Dendritic cell treated with granulocyte-macrophage colony-stimulating factor and Interleukin-4, amounts not matched to agents 40 ng/mL and 50 ng/mL, for 4 days (primary cell): ENCODE measurements around the gene ZNF341.
A peak's percentile ranks its signal among the peaks of the same experiment; 100 is the strongest.
"Not testable (repeated sequence)": the region's sequence is repeated elsewhere in the genome, so short reads cannot be mapped to it uniquely, and the experiment has no call there.

Experiments used
- H3K27ac Mint-ChIP-seq: one replicate; pipeline ENCODE4 v1.8.0; 2022; ENCODE audit warnings: mild to moderate bottlenecking, mixed read lengths
- H3K27me3 Mint-ChIP-seq: one replicate; pipeline ENCODE4 v1.8.0; 2022; ENCODE audit warnings: mild to moderate bottlenecking, mixed read lengths
- H3K36me3 Mint-ChIP-seq: one replicate; pipeline ENCODE4 v1.8.0; 2022; ENCODE audit warnings: low read depth, mixed read lengths
- H3K4me1 Mint-ChIP-seq: one replicate; pipeline ENCODE4 v1.8.0; 2022; ENCODE audit warnings: low read depth, mixed read lengths
- H3K4me3 Mint-ChIP-seq: one replicate; pipeline ENCODE4 v1.8.0; 2022; ENCODE audit warnings: mild to moderate bottlenecking, moderate library complexity, mixed read lengths
- H3K9me3 Mint-ChIP-seq: one replicate; pipeline ENCODE4 v1.8.0; 2022; ENCODE audit warnings: mixed read lengths
- intact Hi-C: fragments of 100-400 bp; cut with micrococcal nuclease; formaldehyde crosslinking; loops from one replicate; pipeline ENCODE4 v1.15.0; 2022

ZNF341 gene

DNA sequence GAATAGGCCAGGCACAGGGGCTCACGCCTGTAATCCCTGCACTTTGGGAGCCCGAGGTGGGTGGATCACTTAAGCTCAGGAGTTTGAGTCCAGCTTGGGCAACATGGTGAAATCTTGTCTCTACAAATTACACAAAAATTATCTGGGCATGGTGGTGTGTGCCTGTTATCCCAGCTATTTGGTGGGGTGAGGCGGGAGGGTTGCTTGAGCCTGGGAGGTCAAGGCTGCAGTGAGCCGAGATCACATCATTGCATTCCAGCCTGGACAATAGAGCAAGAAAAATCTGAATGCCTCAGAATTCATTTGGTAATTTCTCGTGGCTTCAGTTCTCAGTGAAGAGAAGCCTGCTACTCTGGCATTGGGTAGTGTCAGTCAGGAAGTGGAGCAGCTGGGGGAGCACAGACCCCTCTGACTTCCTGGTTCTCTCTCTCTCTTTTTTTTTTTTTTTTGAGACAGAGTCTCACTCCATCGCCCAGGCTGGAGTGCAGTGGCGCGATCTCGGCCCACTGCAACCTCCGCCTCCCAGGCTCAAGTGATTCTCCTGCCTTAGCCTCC is 24.2 kb downstream of the ZNF341 start:
- H3K27ac Mint-ChIP-seq, intact Hi-C loops, H3K9me3 Mint-ChIP-seq, H3K27me3 Mint-ChIP-seq, H3K4me1 Mint-ChIP-seq, H3K4me3 Mint-ChIP-seq: not testable (repeated sequence)
- peaks cover 87% of the 10 kb centered on the region for H3K36me3 Mint-ChIP-seq

DNA sequence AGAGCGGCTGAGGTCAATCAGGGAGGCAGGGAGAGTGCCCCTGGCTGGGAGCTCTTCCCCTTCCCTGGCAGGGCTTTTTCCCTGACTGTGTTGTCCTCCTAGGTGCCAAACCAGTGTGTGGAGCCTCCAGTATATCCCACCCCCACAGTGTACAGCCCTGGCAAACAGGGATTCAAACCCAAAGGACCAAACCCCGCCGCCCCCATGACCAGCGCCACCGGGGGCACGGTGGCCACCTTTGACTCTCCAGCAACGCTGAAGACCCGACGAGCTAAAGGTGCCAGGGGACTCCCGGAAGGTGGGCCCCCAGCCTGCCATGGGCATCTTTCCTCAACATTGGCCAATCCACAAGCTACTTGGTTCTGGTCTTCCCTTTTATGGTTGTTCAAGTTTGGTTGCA is 25.2 kb downstream of the ZNF341 start:
- no peaks in the 10 kb centered on the region for H3K4me1 Mint-ChIP-seq

DNA sequence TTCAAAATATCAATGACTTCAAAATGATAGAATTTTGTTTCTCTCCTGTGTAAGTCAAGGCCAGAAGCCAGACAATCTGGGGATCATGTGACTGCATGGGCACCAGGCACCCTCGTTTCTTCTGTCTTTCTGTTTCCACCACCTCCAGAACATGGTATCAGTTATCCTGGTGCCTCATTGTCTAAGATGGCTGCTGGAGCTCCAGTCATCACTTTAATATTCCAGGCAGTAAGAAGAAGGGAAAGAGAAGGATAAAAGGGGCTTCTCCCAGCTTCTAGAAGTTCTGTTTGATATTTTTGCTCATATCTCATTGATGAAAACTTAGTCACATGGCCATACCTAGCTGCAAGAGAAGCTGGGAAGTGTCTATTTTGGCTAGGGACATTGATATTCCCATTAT is 25.7 kb downstream of the ZNF341 start:
- Mint-ChIP-seq H3K27ac (no peak overlapping the region), H3K4me1 (no peaks in the 10 kb centered on the region), H3K4me3 (no peak overlapping the region), H3K9me3 (no peaks in the 10 kb centered on the region), H3K36me3 (peaks cover 87% of the 10 kb centered on the region), H3K27me3 (no peaks in the 10 kb centered on the region)
- intact Hi-C loops, result no loop called here

More for the DNA sequence above, 25.2 kb downstream of the ZNF341 start:
- Mint-ChIP-seq H3K27ac (no peak overlapping the region), H3K9me3 (no peaks in the 10 kb centered on the region), H3K4me3 (no peak overlapping the region), H3K27me3 (no peaks in the 10 kb centered on the region), H3K36me3 (peaks cover 87% of the 10 kb centered on the region)
- intact Hi-C loops, result no loop called here

- Mint-ChIP-seq H3K27ac (no peak overlapping the region), H3K36me3 (peaks cover 72% of the 10 kb centered on the region), H3K9me3 (no peaks in the 10 kb centered on the region), H3K4me1 (no peaks in the 10 kb centered on the region), H3K27me3 (no peaks in the 10 kb centered on the region), H3K4me3 (no peak overlapping the region)
- intact Hi-C loops, result no loop called here
Observed at GRCh38 chr20:33761698-33762250, 30.0 kb downstream of the ZNF341 start.

GRCh38 chr20:33765099-33765498 is 33.3 kb downstream of the ZNF341 start:
- Mint-ChIP-seq H3K4me3 (no peak overlapping the region), H3K36me3 (peaks cover 70% of the 10 kb centered on the region), H3K27me3 (no peaks in the 10 kb centered on the region), H3K9me3 (no peaks in the 10 kb centered on the region), H3K27ac (no peak overlapping the region), H3K4me1 (no peaks in the 10 kb centered on the region)
- intact Hi-C loops, result no loop called here

DNA sequence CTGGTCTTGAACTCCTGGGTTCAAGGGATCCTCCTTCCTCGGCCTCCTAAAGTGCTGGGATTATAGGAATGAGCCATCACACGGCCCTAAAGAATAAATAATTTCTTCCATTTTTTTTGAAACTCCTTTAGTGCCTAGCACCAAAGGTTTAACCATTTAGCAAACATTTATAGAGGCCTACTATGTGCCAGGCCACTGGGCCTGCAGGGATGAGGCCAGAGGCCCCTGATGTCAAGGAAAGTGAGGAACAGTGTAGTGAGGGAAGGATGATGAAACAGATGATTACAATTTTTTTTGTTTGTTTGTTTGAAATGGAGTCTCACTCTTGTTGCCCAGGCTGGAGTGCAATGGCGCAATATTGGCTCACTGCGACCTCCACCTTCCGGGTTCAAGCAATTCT is 33.8 kb downstream of the ZNF341 start:
- Mint-ChIP-seq H3K27ac (no peak overlapping the region), H3K36me3 (peaks cover 71% of the 10 kb centered on the region), H3K4me3 (no peak overlapping the region), H3K9me3 (no peaks in the 10 kb centered on the region), H3K4me1 (no peaks in the 10 kb centered on the region), H3K27me3 (no peaks in the 10 kb centered on the region)
- intact Hi-C loops, result no loop called here

GRCh38 chr20:33766686-33767085 is 34.9 kb downstream of the ZNF341 start:
- Mint-ChIP-seq H3K4me1 (no peaks in the 10 kb centered on the region), H3K9me3 (no peaks in the 10 kb centered on the region), H3K27me3 (no peaks in the 10 kb centered on the region), H3K36me3 (peaks cover 69% of the 10 kb centered on the region), H3K27ac (no peak overlapping the region), H3K4me3 (no peak overlapping the region)
- intact Hi-C loops, result no loop called here

DNA sequence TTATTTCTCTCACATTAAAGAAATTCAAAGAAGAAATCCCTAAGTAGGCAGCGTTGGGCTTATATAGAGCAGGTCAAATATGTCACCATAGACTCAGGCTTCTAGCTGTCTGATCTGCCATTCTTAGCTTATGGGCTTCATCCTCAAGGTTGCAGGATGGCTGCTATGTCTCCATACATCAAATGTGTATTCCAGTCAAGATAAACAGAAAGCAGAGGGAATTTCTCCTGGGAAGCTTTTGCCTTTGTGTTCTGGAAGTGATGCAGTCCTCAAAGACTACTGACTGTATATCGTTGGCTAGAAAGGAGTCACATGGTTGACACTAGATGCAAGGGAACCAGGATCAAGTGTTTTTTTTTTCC is 36.0 kb downstream of the ZNF341 start:
- intact Hi-C loops, result no loop called here
- Mint-ChIP-seq H3K4me3 (no peak overlapping the region), H3K9me3 (no peaks in the 10 kb centered on the region), H3K4me1 (peaks cover 2% of the 10 kb centered on the region), H3K27me3 (no peaks in the 10 kb centered on the region), H3K27ac (no peak overlapping the region), H3K36me3 (peaks cover 68% of the 10 kb centered on the region)

GRCh38 chr20:33769043-33769442 is 37.2 kb downstream of the ZNF341 start:
- Mint-ChIP-seq H3K36me3 (peaks cover 71% of the 10 kb centered on the region), H3K4me3 (no peak overlapping the region), H3K27ac (no peak overlapping the region), H3K27me3 (no peaks in the 10 kb centered on the region), H3K9me3 (no peaks in the 10 kb centered on the region), H3K4me1 (peaks cover 11% of the 10 kb centered on the region)
- intact Hi-C loops, result no loop called here

- H3K27me3 Mint-ChIP-seq, result no peaks in the 10 kb centered on the region
- intact Hi-C loops, result no loop called here
- peaks cover 67% of the 10 kb centered on the region for H3K36me3 Mint-ChIP-seq
- H3K4me3 Mint-ChIP-seq, result no peak overlapping the region
- no peak overlapping the region for H3K27ac Mint-ChIP-seq
- H3K4me1 Mint-ChIP-seq, result peaks cover 14% of the 10 kb centered on the region
- no peaks in the 10 kb centered on the region for H3K9me3 Mint-ChIP-seq
Observed at GRCh38 chr20:33770005-33770404, 38.2 kb downstream of the ZNF341 start.

GRCh38 chr20:33771938-33772337 is 40.1 kb downstream of the ZNF341 start:
- Mint-ChIP-seq H3K27ac (no peak overlapping the region), H3K4me3 (no peak overlapping the region), H3K4me1 (peaks cover 14% of the 10 kb centered on the region), H3K36me3 (peaks cover 49% of the 10 kb centered on the region), H3K9me3 (no peaks in the 10 kb centered on the region), H3K27me3 (no peaks in the 10 kb centered on the region)
- intact Hi-C loops, result no loop called here

DNA sequence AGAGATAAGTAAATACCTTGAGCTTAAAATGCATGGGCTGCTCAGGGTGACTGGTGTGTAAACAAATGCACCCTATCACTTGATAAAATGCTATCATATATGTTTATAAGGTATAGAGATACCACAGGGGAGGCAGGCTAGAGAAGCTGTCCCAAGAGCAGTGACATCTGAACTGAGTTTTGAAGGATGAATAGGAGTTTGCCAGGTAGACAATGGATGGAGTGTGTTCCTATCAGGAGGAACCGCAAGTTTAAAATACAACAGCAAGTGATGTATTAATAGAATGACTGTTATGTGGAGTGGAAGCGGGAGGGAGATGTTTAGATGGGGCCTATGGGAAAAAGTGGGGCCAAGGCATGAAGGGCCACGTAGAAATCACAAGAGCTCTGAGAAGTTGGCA is 40.6 kb downstream of the ZNF341 start:
- Mint-ChIP-seq H3K4me3 (no peak overlapping the region), H3K27me3 (no peaks in the 10 kb centered on the region), H3K9me3 (no peaks in the 10 kb centered on the region), H3K4me1 (peaks cover 14% of the 10 kb centered on the region), H3K27ac (peak overlapping the region; percentile 43), H3K36me3 (peaks cover 44% of the 10 kb centered on the region)
- intact Hi-C loops, result no loop called here

GRCh38 chr20:33773412-33774089 is 41.8 kb downstream of the ZNF341 start:
- peaks cover 37% of the 10 kb centered on the region for H3K36me3 Mint-ChIP-seq
- H3K9me3 Mint-ChIP-seq, result peaks cover 2% of the 10 kb centered on the region
- H3K27me3 Mint-ChIP-seq, result no peaks in the 10 kb centered on the region
- H3K4me1 Mint-ChIP-seq, result peaks cover 14% of the 10 kb centered on the region
- H3K27ac Mint-ChIP-seq, result peak overlapping the region; percentile 69
- intact Hi-C loops, result no loop called here
- H3K4me3 Mint-ChIP-seq, result no peak overlapping the region

DNA sequence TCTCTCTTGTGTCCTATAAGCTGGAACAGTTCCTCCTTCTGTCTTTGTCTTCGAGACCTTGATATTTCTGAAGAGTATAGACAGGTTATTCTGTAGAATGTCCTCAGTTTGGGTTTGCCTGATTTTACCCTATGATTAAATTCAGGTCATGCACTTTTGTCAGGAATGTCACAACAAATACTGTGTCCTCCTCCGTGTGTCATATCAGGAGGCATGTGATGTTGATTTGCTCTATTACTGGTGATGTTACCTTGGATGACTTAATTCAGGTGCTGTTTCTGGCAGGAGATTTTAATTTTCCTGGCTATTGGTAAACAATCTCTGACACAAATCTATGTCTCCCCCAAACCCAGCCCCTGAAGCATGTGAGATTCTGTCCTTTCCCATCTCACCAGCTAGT is 46.0 kb downstream of the ZNF341 start:
- H3K36me3 Mint-ChIP-seq, result peaks cover 39% of the 10 kb centered on the region
- intact Hi-C loops, result no loop called here
- H3K9me3 Mint-ChIP-seq, result peaks cover 10% of the 10 kb centered on the region
- no peak overlapping the region for H3K4me3 Mint-ChIP-seq
- H3K27ac Mint-ChIP-seq, result no peak overlapping the region
- H3K4me1 Mint-ChIP-seq, result peaks cover 24% of the 10 kb centered on the region
- no peaks in the 10 kb centered on the region for H3K27me3 Mint-ChIP-seq

GRCh38 chr20:33781133-33781532 is 49.3 kb downstream of the ZNF341 start:
- Mint-ChIP-seq H3K36me3 (peaks cover 35% of the 10 kb centered on the region), H3K9me3 (peaks cover 10% of the 10 kb centered on the region), H3K27me3 (no peaks in the 10 kb centered on the region), H3K4me1 (peaks cover 20% of the 10 kb centered on the region), H3K27ac (no peak overlapping the region), H3K4me3 (no peak overlapping the region)
- intact Hi-C loops, result no loop called here
